Measurements from ENCODE around the gene NCKIPSD. TPM values are rescaled to one million over a fixed set of nuclear protein-coding genes. Genes with fewer than 3 reads are reported as not detected.

NCKIPSD gene
- total RNA-seq, 1 donor from 2014 or later, result 24.7 TPM

DNA sequence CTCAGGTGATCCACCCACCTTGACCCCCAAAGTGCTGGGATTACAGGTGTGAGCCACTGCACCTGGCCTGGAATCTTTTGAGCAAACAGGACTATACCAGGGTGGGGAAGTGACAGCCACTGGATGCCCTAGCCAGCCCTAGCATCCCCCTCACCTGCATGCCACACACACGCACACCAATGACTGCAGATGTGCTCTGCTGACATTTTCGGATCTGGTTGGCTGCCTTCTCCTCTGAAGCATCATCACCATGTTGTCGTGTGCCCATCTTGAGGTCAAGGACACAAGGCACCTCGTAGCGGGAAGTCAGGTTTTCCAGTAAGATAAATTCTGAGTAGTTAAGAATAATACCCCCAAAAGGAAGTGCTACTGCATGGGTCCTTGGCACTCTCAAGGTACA, 3.7 kb upstream of the NCKIPSD start:
- H3K27ac Mint-ChIP-seq (ENCODE audit: unreplicated experiment), result no peak overlapping the region
- no peaks in the 10 kb centered on the region for H3K27me3 Mint-ChIP-seq (ENCODE audit: low read depth)
- no peak overlapping the region for H3K4me3 Mint-ChIP-seq (ENCODE audit: unreplicated experiment)
- no peak for DNase-seq (ENCODE audit: low spot score)
- TF ChIP-seq, protein P1, sequence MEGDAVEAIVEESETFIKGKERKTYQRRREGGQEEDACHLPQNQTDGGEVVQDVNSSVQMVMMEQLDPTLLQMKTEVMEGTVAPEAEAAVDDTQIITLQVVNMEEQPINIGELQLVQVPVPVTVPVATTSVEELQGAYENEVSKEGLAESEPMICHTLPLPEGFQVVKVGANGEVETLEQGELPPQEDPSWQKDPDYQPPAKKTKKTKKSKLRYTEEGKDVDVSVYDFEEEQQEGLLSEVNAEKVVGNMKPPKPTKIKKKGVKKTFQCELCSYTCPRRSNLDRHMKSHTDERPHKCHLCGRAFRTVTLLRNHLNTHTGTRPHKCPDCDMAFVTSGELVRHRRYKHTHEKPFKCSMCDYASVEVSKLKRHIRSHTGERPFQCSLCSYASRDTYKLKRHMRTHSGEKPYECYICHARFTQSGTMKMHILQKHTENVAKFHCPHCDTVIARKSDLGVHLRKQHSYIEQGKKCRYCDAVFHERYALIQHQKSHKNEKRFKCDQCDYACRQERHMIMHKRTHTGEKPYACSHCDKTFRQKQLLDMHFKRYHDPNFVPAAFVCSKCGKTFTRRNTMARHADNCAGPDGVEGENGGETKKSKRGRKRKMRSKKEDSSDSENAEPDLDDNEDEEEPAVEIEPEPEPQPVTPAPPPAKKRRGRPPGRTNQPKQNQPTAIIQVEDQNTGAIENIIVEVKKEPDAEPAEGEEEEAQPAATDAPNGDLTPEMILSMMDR (IDR thresholded peaks at IDR 0.05), result no peak
- peaks cover 53% of the 10 kb centered on the region for H3K4me1 Mint-ChIP-seq (ENCODE audit: low read depth)
- peaks cover 26% of the 10 kb centered on the region for H3K36me3 Mint-ChIP-seq (ENCODE audit: low read depth)
- H3K9me3 Mint-ChIP-seq (ENCODE audit: low read depth), result no peaks in the 10 kb centered on the region

DNA sequence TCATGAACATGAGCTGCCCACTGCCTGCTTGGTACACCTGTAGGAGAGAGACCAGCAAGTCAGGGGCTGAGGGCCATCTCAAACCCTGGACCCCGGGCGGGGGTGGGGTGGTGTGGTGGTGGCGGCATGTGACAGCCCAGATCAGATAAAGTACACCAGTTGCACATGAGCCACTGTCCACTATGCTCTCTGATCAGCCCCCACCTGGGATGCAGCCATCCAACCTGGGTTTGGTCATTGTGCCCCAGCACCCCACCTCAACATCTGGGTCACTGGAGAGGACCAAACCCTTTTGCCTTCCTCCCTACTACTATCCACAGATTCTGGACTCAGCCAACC, 3.0 kb upstream of the NCKIPSD start:
- H3K36me3 Mint-ChIP-seq (ENCODE audit: low read depth), result peaks cover 25% of the 10 kb centered on the region
- H3K9me3 Mint-ChIP-seq (ENCODE audit: low read depth), result no peaks in the 10 kb centered on the region
- peaks cover 54% of the 10 kb centered on the region for H3K4me1 Mint-ChIP-seq (ENCODE audit: low read depth)
- TF ChIP-seq, protein P1 (IDR thresholded peaks at IDR 0.05), result no peak
- no peak overlapping the region for H3K27ac Mint-ChIP-seq (ENCODE audit: unreplicated experiment)
- H3K4me3 Mint-ChIP-seq (ENCODE audit: unreplicated experiment), result no peak overlapping the region
- no peaks in the 10 kb centered on the region for H3K27me3 Mint-ChIP-seq (ENCODE audit: low read depth)
- no peak for DNase-seq (ENCODE audit: low spot score)

DNA sequence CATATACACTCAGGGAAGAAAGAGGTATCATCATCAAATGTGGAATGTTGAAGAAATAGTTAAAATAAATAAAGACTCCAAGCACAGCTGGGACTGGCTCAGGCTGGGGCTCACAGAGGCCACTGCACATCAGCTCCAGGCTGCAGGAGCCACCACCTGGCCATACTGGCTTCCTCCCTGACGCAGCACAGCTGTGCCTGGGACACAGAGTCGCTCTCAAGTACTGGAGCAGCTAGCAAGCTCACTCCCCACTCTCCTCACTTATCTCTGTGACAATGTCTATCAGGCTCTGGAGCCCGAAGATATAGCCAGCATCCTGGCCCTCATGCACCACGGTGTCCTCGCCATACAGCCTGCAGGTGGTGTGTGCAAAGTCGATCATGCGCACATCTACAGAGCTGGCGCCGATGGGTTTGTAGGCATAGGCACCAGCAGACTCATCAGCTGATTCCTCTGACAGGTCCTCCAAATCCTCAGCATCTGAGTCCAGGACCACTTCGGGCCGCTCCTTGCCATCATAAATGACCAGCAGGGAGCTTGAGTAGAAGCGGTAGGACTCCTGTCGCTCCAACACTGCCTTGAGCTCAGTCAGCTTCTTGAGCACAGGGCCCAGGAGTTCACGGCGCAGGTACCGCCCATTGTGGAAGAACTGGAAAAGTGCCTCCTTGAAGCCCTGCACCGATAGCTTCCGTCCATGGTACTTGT, 2.5 kb upstream of the NCKIPSD start:
- TF ChIP-seq, protein P1 (IDR thresholded peaks at IDR 0.05), result no peak
- Mint-ChIP-seq H3K27me3 (ENCODE audit: low read depth) (no peaks in the 10 kb centered on the region), H3K4me3 (ENCODE audit: unreplicated experiment) (no peak overlapping the region), H3K9me3 (ENCODE audit: low read depth) (no peaks in the 10 kb centered on the region), H3K36me3 (ENCODE audit: low read depth) (peaks cover 24% of the 10 kb centered on the region), H3K4me1 (ENCODE audit: low read depth) (peaks cover 54% of the 10 kb centered on the region), H3K27ac (ENCODE audit: unreplicated experiment) (peak overlapping the region; percentile 61)
- DNase-seq (ENCODE audit: low spot score), result no peak

DNA sequence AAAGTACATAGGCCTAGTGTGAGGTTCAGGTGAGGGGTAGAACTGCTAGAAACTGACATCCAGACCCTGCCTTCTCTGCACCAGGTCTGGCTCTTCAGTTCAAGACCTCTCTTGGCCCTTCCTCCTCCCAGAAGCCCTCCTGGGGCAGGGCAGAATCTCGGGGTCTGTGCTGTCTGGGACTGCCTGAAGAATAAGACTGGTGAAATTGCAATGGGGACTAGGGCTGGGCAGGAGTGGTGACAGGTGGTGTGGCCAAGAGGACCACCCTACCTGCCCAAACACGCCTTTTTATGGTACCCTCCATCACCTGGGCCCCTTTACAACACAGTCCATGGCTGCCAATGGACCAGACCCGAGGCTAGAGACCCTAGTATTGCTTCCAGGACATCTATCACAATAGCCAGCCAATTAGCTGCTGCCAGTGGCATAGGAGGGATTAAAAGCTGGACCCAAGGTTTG, 1.5 kb upstream of the NCKIPSD start:
- peaks cover 20% of the 10 kb centered on the region for H3K36me3 Mint-ChIP-seq (ENCODE audit: low read depth)
- H3K27me3 Mint-ChIP-seq (ENCODE audit: low read depth), result no peaks in the 10 kb centered on the region
- no peak for DNase-seq (ENCODE audit: low spot score)
- TF ChIP-seq, protein P1 (IDR thresholded peaks at IDR 0.05), result no peak
- peak overlapping the region; percentile 88 for H3K27ac Mint-ChIP-seq (ENCODE audit: unreplicated experiment)
- peaks cover 53% of the 10 kb centered on the region for H3K4me1 Mint-ChIP-seq (ENCODE audit: low read depth)
- no peaks in the 10 kb centered on the region for H3K9me3 Mint-ChIP-seq (ENCODE audit: low read depth)
- H3K4me3 Mint-ChIP-seq (ENCODE audit: unreplicated experiment), result no peak overlapping the region

DNA sequence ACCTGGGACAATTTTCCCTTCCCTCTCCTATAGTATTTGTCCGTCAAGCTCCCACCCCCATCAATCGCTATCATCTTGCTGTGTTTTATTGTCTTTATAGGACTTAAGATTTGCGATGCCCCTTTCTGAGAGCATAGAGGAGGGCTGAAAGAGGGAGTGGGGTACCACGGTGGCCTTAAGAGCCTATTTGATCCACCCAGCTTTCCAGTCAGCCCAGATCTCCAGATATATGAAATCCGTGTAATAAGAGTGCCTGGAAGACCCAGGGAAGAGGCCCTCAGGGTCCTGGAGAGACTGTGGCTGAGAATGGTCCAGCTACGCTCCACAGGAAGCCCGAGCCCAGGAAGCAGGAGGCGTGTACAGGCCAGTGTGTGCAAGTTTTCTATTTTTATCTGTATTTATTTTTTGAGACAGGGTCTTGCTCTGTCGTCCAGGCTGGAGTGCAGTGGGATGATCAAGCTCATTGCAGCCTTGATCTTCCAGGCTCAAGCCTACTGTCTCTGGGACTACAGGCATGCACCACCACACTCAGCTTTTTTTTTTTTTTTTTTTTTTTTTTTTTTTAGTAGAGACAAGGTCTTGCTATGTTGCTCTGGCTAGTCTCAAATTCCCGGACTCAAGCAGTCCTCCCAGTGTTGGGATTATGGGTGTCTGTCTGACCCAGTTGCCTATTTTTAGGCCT, 964 bp upstream of the NCKIPSD start:
- Mint-ChIP-seq H3K4me1 (ENCODE audit: low read depth) (peaks cover 53% of the 10 kb centered on the region), H3K36me3 (ENCODE audit: low read depth) (peaks cover 21% of the 10 kb centered on the region), H3K9me3 (ENCODE audit: low read depth) (no peaks in the 10 kb centered on the region), H3K27me3 (ENCODE audit: low read depth) (no peaks in the 10 kb centered on the region), H3K4me3 (ENCODE audit: unreplicated experiment) (peak overlapping the region; percentile 81), H3K27ac (ENCODE audit: unreplicated experiment) (peak overlapping the region; percentile 88)
- DNase-seq (ENCODE audit: low spot score), result no peak
- TF ChIP-seq, protein P1 (IDR thresholded peaks at IDR 0.05), result no peak

Measured in chondrocyte (in vitro differentiated cells).